Erythroblast (primary cell): ENCODE data around the gene RAB3GAP1.

ENCODE experiments used
- GATA1 ChIP-seq: IDR thresholded peaks from 2 replicates; pipeline ENCODE4 v1.6.1; 2011; ENCODE audit warnings: low read depth, mild to moderate bottlenecking, control low read depth, low read length, moderate library complexity
- POLR2A ChIP-seq: IDR thresholded peaks from 2 replicates; pipeline ENCODE4 v1.6.1; 2011; ENCODE audit warnings: mild to moderate bottlenecking, low read length

DNA sequence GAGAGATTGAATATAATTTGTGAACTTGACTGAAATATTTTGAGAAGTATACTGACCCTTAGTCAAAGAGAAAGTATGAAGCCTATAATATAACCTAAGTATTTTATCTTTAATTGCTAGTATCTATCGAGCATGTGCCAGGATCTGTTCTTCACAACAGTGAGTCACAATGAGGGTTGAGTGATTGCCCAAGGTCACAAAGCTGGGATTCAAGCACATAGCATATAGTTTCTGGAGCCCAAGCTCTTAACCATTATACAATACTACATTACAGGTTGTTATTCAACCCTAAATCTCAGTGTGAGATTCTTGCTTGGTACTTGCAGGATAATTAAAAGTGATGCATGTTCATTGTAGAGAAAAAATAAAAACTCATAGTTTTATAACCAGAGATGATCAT lies 97.2 kb downstream of the RAB3GAP1 start:
- TF ChIP-seq POLR2A, result no peak
- no peak for TF ChIP-seq GATA1
